ENCODE results near the gene SH3BGRL2. TPM values are rescaled to one million over a fixed set of nuclear protein-coding genes. Genes with fewer than 3 reads are reported as not detected.
"Not testable (repeated sequence)": the region's sequence is repeated elsewhere in the genome, so short reads cannot be mapped to it uniquely, and the experiment has no call there.

The SH3BGRL2 gene
- total RNA-seq, 1 experiment from 2014 or later = 13.5 TPM

DNA sequence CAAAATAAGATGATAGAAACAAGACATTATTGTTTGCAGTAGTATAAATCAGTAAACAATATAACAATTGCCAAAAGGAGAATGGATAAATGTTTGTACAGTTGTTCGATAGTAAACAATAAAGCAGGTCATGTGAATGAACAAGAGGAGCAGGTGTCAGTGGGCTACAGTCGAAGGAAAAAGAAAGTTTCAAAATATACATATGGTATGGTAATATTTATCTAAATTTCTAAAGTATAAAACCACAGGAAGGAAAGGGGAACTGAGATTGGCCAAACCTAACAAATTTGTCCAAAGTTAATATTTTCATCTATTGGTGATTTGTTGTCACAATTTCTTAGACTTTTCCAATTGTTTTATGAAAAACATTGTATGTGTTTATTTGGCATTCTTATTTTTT is 110.9 kb downstream of the SH3BGRL2 start:
- TF ChIP-seq EZH2 (IDR thresholded peaks at IDR 0.05; ENCODE audit: borderline replicate concordance, low read depth, low read length, poor library complexity, severe bottlenecking) (no peak), CTCF (conservative IDR thresholded peaks at IDR 0.05; ENCODE audit: low read depth, low read length) (no peak)
- H3K9me3 ChIP-seq (ENCODE audit: low read depth, low read length, poor library complexity, severe bottlenecking) = no peaks in the 10 kb centered on the region

GRCh38 chr6:79745282-79745681 is 114.2 kb downstream of the SH3BGRL2 start:
- H3K4me3 ChIP-seq (ENCODE audit: low read depth, low read length, poor library complexity, severe bottlenecking); POLR2A ChIA-PET (ENCODE audit: low non-redundant PET); BruUV-seq (replicated peaks); H3K27me3 ChIP-seq (replicated peaks; ENCODE audit: insufficient read depth, low read depth, low read length, poor library complexity); H3K36me3 ChIP-seq (ENCODE audit: insufficient read depth, low read length, poor library complexity, severe bottlenecking); H3K27ac ChIP-seq (ENCODE audit: low read depth, low read length, poor library complexity, severe bottlenecking); intact Hi-C loops (cut with micrococcal nuclease; ENCODE audit: unreplicated experiment); H3K9me3 ChIP-seq (ENCODE audit: low read depth, low read length, poor library complexity, severe bottlenecking); DNase-seq (ENCODE audit: low spot score); H3K4me1 ChIP-seq (ENCODE audit: insufficient read depth, low read length, poor library complexity, severe bottlenecking); CTCF ChIA-PET: not testable (repeated sequence)

More for the DNA sequence above, 110.9 kb downstream of the SH3BGRL2 start:
- ChIA-PET POLR2A (ENCODE audit: low non-redundant PET) (no interaction called here), CTCF (no interaction called here)
- Histone ChIP-seq H3K4me1 (ENCODE audit: insufficient read depth, low read length, poor library complexity, severe bottlenecking) (no peaks in the 10 kb centered on the region), H3K4me3 (ENCODE audit: low read depth, low read length, poor library complexity, severe bottlenecking) (no peak overlapping the region), H3K27me3 (replicated peaks; ENCODE audit: insufficient read depth, low read depth, low read length, poor library complexity) (no peaks in the 10 kb centered on the region), H3K27ac (ENCODE audit: low read depth, low read length, poor library complexity, severe bottlenecking) (no peak overlapping the region), H3K36me3 (ENCODE audit: insufficient read depth, low read length, poor library complexity, severe bottlenecking) (no peaks in the 10 kb centered on the region)
- no peak for DNase-seq (ENCODE audit: low spot score)
- BruUV-seq (replicated peaks) = no TSS peak
- intact Hi-C loops (cut with micrococcal nuclease; ENCODE audit: unreplicated experiment) = no loop called here

DNA sequence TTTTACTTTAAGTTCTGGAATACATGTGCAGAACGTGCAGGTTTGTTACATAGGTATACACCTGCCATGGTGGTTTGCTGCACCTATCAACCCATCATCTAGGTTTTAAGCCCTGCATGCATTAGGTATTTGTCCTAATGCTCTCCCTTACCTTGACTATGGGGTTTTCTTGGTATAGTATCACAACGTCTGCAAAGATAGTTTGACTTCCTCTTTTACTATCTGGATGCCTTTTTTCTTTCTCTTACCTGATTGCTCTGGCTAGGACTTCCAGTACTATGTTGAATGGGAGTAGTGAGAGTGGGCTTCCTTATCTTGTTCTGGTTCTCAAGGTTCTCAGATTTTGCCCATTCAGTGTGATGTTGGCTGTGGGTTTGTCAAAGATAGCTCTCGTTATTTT is 115.2 kb downstream of the SH3BGRL2 start:
- H3K4me1 ChIP-seq (ENCODE audit: insufficient read depth, low read length, poor library complexity, severe bottlenecking); H3K36me3 ChIP-seq (ENCODE audit: insufficient read depth, low read length, poor library complexity, severe bottlenecking); DNase-seq (ENCODE audit: low spot score); H3K27ac ChIP-seq (ENCODE audit: low read depth, low read length, poor library complexity, severe bottlenecking); H3K27me3 ChIP-seq (replicated peaks; ENCODE audit: insufficient read depth, low read depth, low read length, poor library complexity); POLR2A ChIA-PET (ENCODE audit: low non-redundant PET); intact Hi-C loops (cut with micrococcal nuclease; ENCODE audit: unreplicated experiment); BruUV-seq (replicated peaks); H3K4me3 ChIP-seq (ENCODE audit: low read depth, low read length, poor library complexity, severe bottlenecking); CTCF ChIA-PET; H3K9me3 ChIP-seq (ENCODE audit: low read depth, low read length, poor library complexity, severe bottlenecking): not testable (repeated sequence)

DNA sequence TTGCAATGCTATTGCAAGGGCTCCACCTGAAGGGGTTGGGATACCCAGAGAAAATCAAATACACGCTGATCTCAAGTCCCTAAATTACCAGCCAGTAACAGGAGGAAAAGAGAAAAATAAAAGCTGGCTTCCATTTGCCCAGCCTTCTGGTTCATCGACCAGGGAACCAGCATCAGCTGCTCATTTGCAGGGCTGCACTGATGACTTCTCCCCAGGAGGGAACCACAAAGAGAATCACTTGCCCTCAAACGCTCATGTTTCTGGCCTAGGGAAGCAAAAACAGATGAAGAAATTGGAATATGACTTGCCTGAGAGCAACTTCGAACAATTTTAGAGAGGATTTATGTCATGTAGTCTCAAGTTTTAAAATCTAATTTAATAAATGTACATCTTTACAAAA is 119.7 kb downstream of the SH3BGRL2 start:
- DNase-seq (ENCODE audit: low spot score) = peak; percentile 15

More for the DNA sequence above, 119.7 kb downstream of the SH3BGRL2 start:
- POLR2A ChIA-PET (ENCODE audit: low non-redundant PET) = no interaction called here
- TF ChIP-seq CTCF (conservative IDR thresholded peaks at IDR 0.05; ENCODE audit: low read depth, low read length) (no peak), EZH2 (IDR thresholded peaks at IDR 0.05; ENCODE audit: borderline replicate concordance, low read depth, low read length, poor library complexity, severe bottlenecking) (no peak)
- intact Hi-C loops (cut with micrococcal nuclease; ENCODE audit: unreplicated experiment) = no loop called here
- CTCF ChIA-PET = no interaction called here
- Histone ChIP-seq H3K27ac (ENCODE audit: low read depth, low read length, poor library complexity, severe bottlenecking) (no peak overlapping the region), H3K27me3 (replicated peaks; ENCODE audit: insufficient read depth, low read depth, low read length, poor library complexity) (no peaks in the 10 kb centered on the region), H3K36me3 (ENCODE audit: insufficient read depth, low read length, poor library complexity, severe bottlenecking) (no peaks in the 10 kb centered on the region), H3K4me1 (ENCODE audit: insufficient read depth, low read length, poor library complexity, severe bottlenecking) (no peaks in the 10 kb centered on the region), H3K4me3 (ENCODE audit: low read depth, low read length, poor library complexity, severe bottlenecking) (no peak overlapping the region), H3K9me3 (ENCODE audit: low read depth, low read length, poor library complexity, severe bottlenecking) (no peaks in the 10 kb centered on the region)
- no TSS peak for BruUV-seq (replicated peaks)

Other genes starting within 250 kb of the SH3BGRL2 start
- gene LCA5, start 93.9 kb upstream of the SH3BGRL2 start, total RNA-seq (2021) = 3.5 and 4.0 TPM in 2 replicates